Neural cell (in vitro differentiated cells): ENCODE data around the gene GPN1. TPM values are rescaled to one million over a fixed set of nuclear protein-coding genes. Genes with fewer than 3 reads are reported as not detected.

Source experiments
- H2AFZ ChIP-seq: fragments of 200-600, 300-800 bp; sonication (generic), shearing (Covaris generic); 2 replicates; pipeline ENCODE4 v1.6.0; 2014; ENCODE audit warnings: low read depth, mild to moderate bottlenecking, antibody characterized with exemption, low read length, moderate library complexity
- H3F3A ChIP-seq: fragments of 200-600 bp; shearing (Covaris generic); 2 replicates; pipeline ENCODE4 v1.6.1; 2016; ENCODE audit warnings: mild to moderate bottlenecking, moderate library complexity, mixed read lengths, antibody characterized with exemption, low read length; ENCODE audit not compliant: insufficient read depth, poor library complexity, severe bottlenecking
- H3K27ac ChIP-seq: fragments of 200-600, 300-800 bp; sonication (generic), shearing (Covaris generic); 2 replicates; pipeline ENCODE4 v1.5.1; 2014; ENCODE audit warnings: mild to moderate bottlenecking, low read length, moderate library complexity
- H3K27me3 ChIP-seq: fragments of 300-800, 200-600 bp; sonication (generic), shearing (Covaris generic); 2 replicates; pipeline ENCODE4 v1.6.0; 2014; ENCODE audit warnings: mild to moderate bottlenecking, low read depth, low read length, moderate library complexity; ENCODE audit not compliant: insufficient read depth
- H3K36me3 ChIP-seq: fragments of 300-800, 200-600 bp; sonication (generic), shearing (Covaris generic); 2 replicates; pipeline ENCODE4 v1.5.1; 2014; ENCODE audit warnings: mild to moderate bottlenecking, antibody characterized with exemption, low read length, moderate library complexity; ENCODE audit not compliant: insufficient read depth
- H3K4me2 ChIP-seq: fragments of 300-800, 200-600 bp; sonication (generic), shearing (Covaris generic); 2 replicates; pipeline ENCODE4 v1.6.0; 2014; ENCODE audit warnings: mild to moderate bottlenecking, low read length
- H3K4me3 ChIP-seq: fragments of 300-800, 200-600 bp; sonication (generic), shearing (Covaris generic); 2 replicates; pipeline ENCODE4 v1.5.1; 2014; ENCODE audit warnings: mild to moderate bottlenecking, low read length, moderate library complexity
- H3K79me2 ChIP-seq: fragments of 200-600 bp; shearing (Covaris generic); replicated peaks from 2 replicates; pipeline ENCODE4 v1.6.0; 2014; ENCODE audit warnings: mild to moderate bottlenecking, low read length, moderate library complexity; ENCODE audit not compliant: insufficient read depth
- H3K9ac ChIP-seq: fragments of 300-800, 200-600 bp; sonication (generic), shearing (Covaris generic); 2 replicates; pipeline ENCODE4 v1.6.1; 2016; ENCODE audit warnings: mild to moderate bottlenecking, low read length, mixed read lengths
- H3K9me2 ChIP-seq: fragments of 200-600 bp; shearing (Covaris generic); 2 replicates; pipeline ENCODE4 v1.6.1; 2016; ENCODE audit warnings: mild to moderate bottlenecking, low read length, mixed read lengths; ENCODE audit not compliant: insufficient read depth
- H3K9me3 ChIP-seq: fragments of 200-600, 300-800 bp; sonication (generic), shearing (Covaris generic); 2 replicates; pipeline ENCODE4 v1.6.1; 2016; ENCODE audit warnings: mild to moderate bottlenecking, mixed run types, low read length, moderate library complexity, mixed read lengths
- H4K20me1 ChIP-seq: fragments of 200-600 bp; shearing (Covaris generic); 2 replicates; pipeline ENCODE4 v1.6.1; 2016; ENCODE audit warnings: mild to moderate bottlenecking, mixed run types; ENCODE audit not compliant: insufficient read depth
- EP300 ChIP-seq: fragments of 450-650 bp; conservative IDR thresholded peaks from 2 replicates; pipeline ENCODE4 v1.6.1; 2014; ENCODE audit warnings: antibody characterized with exemption, mild to moderate bottlenecking, moderate library complexity; ENCODE audit not compliant: poor library complexity, severe bottlenecking
- EZH2 ChIP-seq: fragments of 200-600, 300-800 bp; shearing (Covaris generic), sonication (generic); IDR thresholded peaks from 2 replicates; pipeline ENCODE4 v1.6.1; 2014; ENCODE audit warnings: antibody characterized with exemption, low read length, borderline replicate concordance, mild to moderate bottlenecking; ENCODE audit not compliant: insufficient read depth, poor library complexity, severe bottlenecking
- MXI1 ChIP-seq: fragments of 450-650 bp; conservative IDR thresholded peaks from 2 replicates; pipeline ENCODE4 v1.6.1; 2014; ENCODE audit warnings: antibody characterized with exemption, mild to moderate bottlenecking; ENCODE audit not compliant: poor library complexity, severe bottlenecking
- RAD21 ChIP-seq: fragments of 450-650 bp; conservative IDR thresholded peaks from 2 replicates; pipeline ENCODE4 v1.6.1; 2014; ENCODE audit warnings: antibody characterized with exemption, mild to moderate bottlenecking, moderate library complexity
- SMC3 ChIP-seq: fragments of 450-650 bp; conservative IDR thresholded peaks from 2 replicates; pipeline ENCODE4 v1.6.1; 2014; ENCODE audit warnings: antibody characterized with exemption, mild to moderate bottlenecking, moderate library complexity; ENCODE audit not compliant: poor library complexity
- polyA plus RNA-seq: library from polyadenylated mRNA; depleted of rRNA; stranded (reverse); fragments of >200 nt; gene quantifications from 2 replicates; pipeline ENCODE4 v1.2.3, GENCODE V29; 2014
- TF ChIP-seq, protein P1 (sequence below): IDR thresholded peaks from 2 replicates; pipeline ENCODE4 v1.6.1; 2012; ENCODE audit warnings: borderline replicate concordance
- TF ChIP-seq, protein P2 (sequence below): fragments of 450-650 bp; IDR thresholded peaks from 2 replicates; pipeline ENCODE4 v1.5.1; 2014; ENCODE audit warnings: antibody characterized with exemption, mild to moderate bottlenecking, moderate library complexity; ENCODE audit not compliant: poor library complexity, severe bottlenecking

GPN1 gene
- polyA plus RNA-seq, 1 donor from 2014 or later: 48.2 TPM

DNA sequence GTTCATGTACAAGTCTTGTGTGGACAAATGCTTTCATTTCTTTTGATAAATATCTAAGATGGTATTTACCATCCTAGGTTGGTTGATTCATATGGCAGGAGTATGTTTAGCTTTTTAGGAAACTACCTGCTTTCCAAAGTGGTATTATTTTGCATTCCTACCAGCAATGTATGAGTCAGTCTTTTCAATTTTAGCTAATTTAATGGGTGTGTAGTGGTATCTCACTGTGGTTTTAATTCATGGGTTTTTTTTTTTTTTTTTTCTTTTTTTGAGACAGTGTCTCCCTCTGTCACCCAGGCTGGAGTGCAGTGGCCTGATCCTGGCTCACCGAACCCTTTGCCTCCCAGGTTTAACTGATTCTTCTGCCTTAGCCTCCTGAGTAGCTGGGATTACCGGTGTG lies 41.8 kb upstream of the GPN1 start:
- no peaks in the 10 kb centered on the region for H3F3A ChIP-seq
- TF ChIP-seq RAD21: no peak
- no peak for TF ChIP-seq EP300
- TF ChIP-seq, protein P1, sequence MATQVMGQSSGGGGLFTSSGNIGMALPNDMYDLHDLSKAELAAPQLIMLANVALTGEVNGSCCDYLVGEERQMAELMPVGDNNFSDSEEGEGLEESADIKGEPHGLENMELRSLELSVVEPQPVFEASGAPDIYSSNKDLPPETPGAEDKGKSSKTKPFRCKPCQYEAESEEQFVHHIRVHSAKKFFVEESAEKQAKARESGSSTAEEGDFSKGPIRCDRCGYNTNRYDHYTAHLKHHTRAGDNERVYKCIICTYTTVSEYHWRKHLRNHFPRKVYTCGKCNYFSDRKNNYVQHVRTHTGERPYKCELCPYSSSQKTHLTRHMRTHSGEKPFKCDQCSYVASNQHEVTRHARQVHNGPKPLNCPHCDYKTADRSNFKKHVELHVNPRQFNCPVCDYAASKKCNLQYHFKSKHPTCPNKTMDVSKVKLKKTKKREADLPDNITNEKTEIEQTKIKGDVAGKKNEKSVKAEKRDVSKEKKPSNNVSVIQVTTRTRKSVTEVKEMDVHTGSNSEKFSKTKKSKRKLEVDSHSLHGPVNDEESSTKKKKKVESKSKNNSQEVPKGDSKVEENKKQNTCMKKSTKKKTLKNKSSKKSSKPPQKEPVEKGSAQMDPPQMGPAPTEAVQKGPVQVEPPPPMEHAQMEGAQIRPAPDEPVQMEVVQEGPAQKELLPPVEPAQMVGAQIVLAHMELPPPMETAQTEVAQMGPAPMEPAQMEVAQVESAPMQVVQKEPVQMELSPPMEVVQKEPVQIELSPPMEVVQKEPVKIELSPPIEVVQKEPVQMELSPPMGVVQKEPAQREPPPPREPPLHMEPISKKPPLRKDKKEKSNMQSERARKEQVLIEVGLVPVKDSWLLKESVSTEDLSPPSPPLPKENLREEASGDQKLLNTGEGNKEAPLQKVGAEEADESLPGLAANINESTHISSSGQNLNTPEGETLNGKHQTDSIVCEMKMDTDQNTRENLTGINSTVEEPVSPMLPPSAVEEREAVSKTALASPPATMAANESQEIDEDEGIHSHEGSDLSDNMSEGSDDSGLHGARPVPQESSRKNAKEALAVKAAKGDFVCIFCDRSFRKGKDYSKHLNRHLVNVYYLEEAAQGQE: no peak
- TF ChIP-seq EZH2: no peak
- TF ChIP-seq SMC3: no peak
- no peak for TF ChIP-seq MXI1

DNA sequence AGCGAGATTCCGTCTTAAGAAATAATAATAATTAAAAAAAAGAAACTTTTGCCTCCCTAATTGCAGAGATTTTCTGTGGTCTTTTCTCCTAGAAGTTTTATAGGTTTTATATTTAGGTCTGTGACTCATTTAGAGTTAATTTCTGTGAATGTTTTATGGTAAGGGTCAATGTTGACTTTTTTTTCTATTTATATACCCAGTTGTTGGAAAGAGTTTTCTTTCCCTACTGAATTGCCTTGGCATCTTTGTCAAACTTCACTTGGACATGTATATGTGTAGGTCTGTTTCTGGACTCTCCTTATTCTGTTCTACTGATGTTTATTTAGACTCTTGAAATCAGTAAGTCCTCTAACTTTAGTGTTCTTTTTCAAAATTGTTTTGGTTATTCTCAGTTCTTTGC lies 40.5 kb upstream of the GPN1 start:
- Histone ChIP-seq H4K20me1 (no peaks in the 10 kb centered on the region), H3K4me3 (no peak overlapping the region), H3K9me2 (no peaks in the 10 kb centered on the region), H3K9me3 (no peaks in the 10 kb centered on the region), H2AFZ (no peak overlapping the region), H3K4me2 (no peak overlapping the region), H3K79me2 (peaks cover 43% of the 10 kb centered on the region), H3K27ac (no peak overlapping the region), H3K9ac (no peak overlapping the region), H3F3A (no peaks in the 10 kb centered on the region), H3K36me3 (no peaks in the 10 kb centered on the region), H3K27me3 (no peaks in the 10 kb centered on the region)
- TF ChIP-seq MXI1: no peak

More for the DNA sequence above, 41.8 kb upstream of the GPN1 start:
- Histone ChIP-seq H3K9me3 (no peaks in the 10 kb centered on the region), H3K4me3 (no peak overlapping the region), H4K20me1 (no peaks in the 10 kb centered on the region), H3K9ac (no peak overlapping the region), H3K4me2 (no peak overlapping the region), H3K36me3 (no peaks in the 10 kb centered on the region), H3K27ac (no peak overlapping the region), H3K27me3 (no peaks in the 10 kb centered on the region), H2AFZ (no peak overlapping the region), H3K79me2 (peaks cover 43% of the 10 kb centered on the region), H3K9me2 (no peaks in the 10 kb centered on the region)

DNA sequence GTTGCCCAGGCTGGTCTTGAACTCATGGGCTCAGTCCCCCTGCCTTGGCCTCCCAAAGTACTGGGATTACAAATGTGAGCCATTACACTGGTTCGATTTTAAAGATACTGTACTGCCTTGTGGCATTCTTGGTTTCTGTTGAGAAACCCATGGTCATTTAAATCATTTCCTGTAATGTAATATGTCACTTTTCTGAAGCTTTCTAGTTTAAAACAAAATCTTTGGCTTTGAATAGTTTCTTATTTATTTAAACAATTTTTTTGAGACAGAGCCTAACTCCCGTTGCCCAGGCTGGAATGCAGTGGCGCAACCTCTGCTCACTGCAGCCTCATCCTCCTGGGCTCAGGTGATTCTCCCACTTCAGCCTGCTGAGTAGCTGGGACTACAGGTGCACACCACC lies 37.1 kb upstream of the GPN1 start:
- Histone ChIP-seq H4K20me1 (no peaks in the 10 kb centered on the region), H3K9ac (no peak overlapping the region), H3K79me2 (peaks cover 26% of the 10 kb centered on the region), H3K27me3 (no peaks in the 10 kb centered on the region), H3K9me2 (no peaks in the 10 kb centered on the region), H3K36me3 (no peaks in the 10 kb centered on the region), H2AFZ (no peak overlapping the region), H3K4me2 (no peak overlapping the region), H3K9me3 (no peaks in the 10 kb centered on the region), H3K27ac (no peak overlapping the region), H3F3A (no peaks in the 10 kb centered on the region), H3K4me3 (no peak overlapping the region)
- no peak for TF ChIP-seq MXI1
- TF ChIP-seq, protein P2, sequence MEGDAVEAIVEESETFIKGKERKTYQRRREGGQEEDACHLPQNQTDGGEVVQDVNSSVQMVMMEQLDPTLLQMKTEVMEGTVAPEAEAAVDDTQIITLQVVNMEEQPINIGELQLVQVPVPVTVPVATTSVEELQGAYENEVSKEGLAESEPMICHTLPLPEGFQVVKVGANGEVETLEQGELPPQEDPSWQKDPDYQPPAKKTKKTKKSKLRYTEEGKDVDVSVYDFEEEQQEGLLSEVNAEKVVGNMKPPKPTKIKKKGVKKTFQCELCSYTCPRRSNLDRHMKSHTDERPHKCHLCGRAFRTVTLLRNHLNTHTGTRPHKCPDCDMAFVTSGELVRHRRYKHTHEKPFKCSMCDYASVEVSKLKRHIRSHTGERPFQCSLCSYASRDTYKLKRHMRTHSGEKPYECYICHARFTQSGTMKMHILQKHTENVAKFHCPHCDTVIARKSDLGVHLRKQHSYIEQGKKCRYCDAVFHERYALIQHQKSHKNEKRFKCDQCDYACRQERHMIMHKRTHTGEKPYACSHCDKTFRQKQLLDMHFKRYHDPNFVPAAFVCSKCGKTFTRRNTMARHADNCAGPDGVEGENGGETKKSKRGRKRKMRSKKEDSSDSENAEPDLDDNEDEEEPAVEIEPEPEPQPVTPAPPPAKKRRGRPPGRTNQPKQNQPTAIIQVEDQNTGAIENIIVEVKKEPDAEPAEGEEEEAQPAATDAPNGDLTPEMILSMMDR: no peak
